Measurements from ENCODE around the gene RDH11.

DNA sequence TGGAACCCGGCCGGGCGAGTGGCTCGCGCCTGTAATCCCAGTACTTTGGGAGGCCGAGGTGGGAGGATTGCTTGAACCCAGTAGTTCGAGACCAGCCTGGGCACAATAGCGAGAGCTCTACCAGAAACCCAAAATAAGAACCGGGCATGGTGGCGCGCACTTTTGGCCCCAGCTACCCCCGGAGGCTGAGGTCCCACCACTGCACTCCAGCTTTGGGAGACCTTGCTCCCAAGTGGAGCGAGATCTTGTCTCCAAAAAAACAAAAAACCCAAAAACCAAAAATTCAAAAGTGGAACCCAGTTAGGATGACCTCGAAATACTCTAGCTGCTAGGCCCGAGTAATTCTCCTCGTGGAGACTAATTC is 20.4 kb downstream of the RDH11 start:
- TF ChIP-seq, protein P1, sequence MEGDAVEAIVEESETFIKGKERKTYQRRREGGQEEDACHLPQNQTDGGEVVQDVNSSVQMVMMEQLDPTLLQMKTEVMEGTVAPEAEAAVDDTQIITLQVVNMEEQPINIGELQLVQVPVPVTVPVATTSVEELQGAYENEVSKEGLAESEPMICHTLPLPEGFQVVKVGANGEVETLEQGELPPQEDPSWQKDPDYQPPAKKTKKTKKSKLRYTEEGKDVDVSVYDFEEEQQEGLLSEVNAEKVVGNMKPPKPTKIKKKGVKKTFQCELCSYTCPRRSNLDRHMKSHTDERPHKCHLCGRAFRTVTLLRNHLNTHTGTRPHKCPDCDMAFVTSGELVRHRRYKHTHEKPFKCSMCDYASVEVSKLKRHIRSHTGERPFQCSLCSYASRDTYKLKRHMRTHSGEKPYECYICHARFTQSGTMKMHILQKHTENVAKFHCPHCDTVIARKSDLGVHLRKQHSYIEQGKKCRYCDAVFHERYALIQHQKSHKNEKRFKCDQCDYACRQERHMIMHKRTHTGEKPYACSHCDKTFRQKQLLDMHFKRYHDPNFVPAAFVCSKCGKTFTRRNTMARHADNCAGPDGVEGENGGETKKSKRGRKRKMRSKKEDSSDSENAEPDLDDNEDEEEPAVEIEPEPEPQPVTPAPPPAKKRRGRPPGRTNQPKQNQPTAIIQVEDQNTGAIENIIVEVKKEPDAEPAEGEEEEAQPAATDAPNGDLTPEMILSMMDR (IDR thresholded peaks at IDR 0.05), result no peak
- no peak for TF ChIP-seq POLR2A (IDR thresholded peaks at IDR 0.05)

Measured in esophagus squamous epithelium (tissue), 4 donors.